ENCODE data around the gene TOR1AIP2. TPM values are rescaled to one million over a fixed set of nuclear protein-coding genes. Genes with fewer than 3 reads are reported as not detected.

The TOR1AIP2 gene
- total RNA-seq: 10 to 100 TPM; 63.3 to 72.9 TPM

DNA sequence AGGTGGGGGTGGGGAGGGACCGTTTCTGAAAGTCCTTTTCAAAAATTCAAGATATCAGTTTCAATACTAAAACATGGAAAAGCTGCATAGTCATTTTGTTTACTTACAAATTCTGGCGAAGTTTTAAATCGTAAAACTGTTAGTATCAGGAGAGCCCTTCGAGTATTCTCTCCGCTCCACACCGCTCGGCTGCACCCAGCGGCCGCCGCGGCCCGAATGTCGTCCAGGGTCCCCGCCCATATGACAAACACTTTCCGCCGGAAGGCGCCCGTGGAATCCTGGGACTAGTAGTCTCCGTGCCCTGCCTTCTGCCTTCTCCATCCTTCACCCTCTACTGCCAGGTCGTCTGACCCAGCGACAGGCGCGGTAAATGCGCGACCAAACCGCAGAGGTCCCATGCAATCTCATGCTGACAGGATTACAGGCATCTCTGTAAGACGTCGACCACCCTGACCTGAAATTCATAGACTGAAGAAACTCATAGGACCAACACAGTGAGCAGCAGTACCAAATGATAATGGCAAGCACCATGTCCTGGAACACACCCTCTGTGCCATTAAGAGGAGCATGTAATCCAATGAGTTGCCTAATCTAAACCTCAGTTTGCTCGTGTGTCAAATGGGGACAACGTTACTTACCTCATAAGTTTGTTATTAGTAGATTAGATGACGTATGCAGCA lies at the start of gene TOR1AIP2:
Gene TOR1AIP2 (minus strand): TSS at position 218 of the 680 bp plus-strand sequence. CDS start 25,138 bp downstream, outside the sequence.
- peak within 1 kb of the TSS; percentile 96 for H3K4me3 Mint-ChIP-seq
- peaks cover 64% of the 10 kb centered on the region for H3K36me3 Mint-ChIP-seq (ENCODE audit: low read depth)
- peak; percentile 78 for ATAC-seq (replicated peaks)
- H3K4me1 Mint-ChIP-seq: peaks cover 33% of the 10 kb centered on the region
- peak within 1 kb of the TSS; percentile 90 for H3K27ac Mint-ChIP-seq
- no peaks in the 10 kb centered on the region for H3K27me3 Mint-ChIP-seq
- H3K9me3 Mint-ChIP-seq: no peaks in the 10 kb centered on the region

DNA sequence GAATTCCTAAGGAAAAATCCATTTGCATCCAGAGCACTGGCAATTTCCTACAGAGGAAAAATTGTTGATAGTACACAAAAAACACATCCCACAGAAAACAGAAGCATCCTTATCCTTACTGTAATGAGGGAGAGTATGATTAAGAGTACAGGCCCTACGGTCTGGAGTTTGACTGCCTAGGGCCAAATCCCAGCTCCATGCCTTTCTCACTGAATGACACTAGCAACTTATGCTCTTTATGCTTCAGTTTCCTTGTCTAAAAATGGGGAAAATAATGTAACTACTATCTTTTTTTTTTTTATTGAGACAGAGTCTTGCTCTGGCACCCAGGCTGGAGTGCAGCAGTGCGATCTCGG lies 49.2 kb upstream of the TOR1AIP2 start:
- no peaks in the 10 kb centered on the region for H3K4me1 Mint-ChIP-seq
- no peak for ATAC-seq (replicated peaks)
- H3K9me3 Mint-ChIP-seq: no peaks in the 10 kb centered on the region
- no peaks in the 10 kb centered on the region for H3K27me3 Mint-ChIP-seq
- no peak overlapping the region for H3K27ac Mint-ChIP-seq
- H3K4me3 Mint-ChIP-seq: no peak overlapping the region
- peaks cover 3% of the 10 kb centered on the region for H3K36me3 Mint-ChIP-seq (ENCODE audit: low read depth)

DNA sequence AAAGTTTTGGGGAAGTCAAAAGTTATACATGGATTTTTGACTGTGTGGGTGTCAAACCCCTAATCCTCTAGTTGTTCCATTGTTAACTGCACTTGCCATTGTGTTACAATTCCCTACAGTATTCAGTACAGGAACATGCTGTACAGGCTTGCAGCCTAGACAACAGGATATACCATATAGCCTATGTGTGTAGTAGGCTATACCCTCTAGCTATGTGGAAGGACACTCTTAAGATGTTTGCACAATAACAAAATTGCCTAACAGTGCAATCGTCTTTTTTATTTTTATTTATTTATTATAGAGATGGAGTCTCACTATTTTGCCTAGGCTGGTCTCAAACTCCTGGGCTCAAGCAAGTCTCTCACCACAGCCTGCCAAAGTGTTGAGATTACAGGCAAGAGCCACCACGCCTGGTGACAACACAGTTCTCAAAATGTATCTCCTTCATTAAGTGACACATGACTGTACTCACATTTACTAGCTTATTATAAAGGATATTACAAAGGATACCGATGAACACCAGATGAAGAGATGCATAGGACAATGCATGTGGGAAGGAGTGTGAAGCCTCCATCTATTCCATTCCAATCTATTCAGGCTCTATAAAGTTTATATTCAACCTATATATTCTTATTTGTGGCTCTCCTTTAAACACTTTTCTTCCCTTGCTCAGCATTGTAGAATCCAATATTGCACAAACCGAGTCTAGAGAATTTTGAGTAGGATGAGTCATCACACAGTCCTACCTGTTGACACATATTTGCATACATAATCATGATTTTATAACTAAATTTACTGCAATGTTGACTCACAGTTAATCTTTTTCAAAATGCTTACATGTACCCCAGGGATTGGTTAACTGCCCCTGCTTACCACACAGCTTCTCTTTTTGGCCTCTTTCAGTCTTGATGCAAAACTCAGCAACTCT lies 48.6 kb upstream of the TOR1AIP2 start:
- H3K4me1 Mint-ChIP-seq: no peaks in the 10 kb centered on the region
- H3K27ac Mint-ChIP-seq: no peak overlapping the region
- H3K9me3 Mint-ChIP-seq: no peaks in the 10 kb centered on the region
- no peak overlapping the region for H3K4me3 Mint-ChIP-seq
- H3K36me3 Mint-ChIP-seq (ENCODE audit: low read depth): peaks cover 10% of the 10 kb centered on the region
- no peak for ATAC-seq (replicated peaks)
- H3K27me3 Mint-ChIP-seq: no peaks in the 10 kb centered on the region

GRCh38 chr1:179925302-179925701 lies 47.7 kb upstream of the TOR1AIP2 start:
- Mint-ChIP-seq H3K27me3 (no peaks in the 10 kb centered on the region), H3K4me3 (no peak overlapping the region), H3K4me1 (no peaks in the 10 kb centered on the region), H3K36me3 (ENCODE audit: low read depth) (peaks cover 19% of the 10 kb centered on the region), H3K27ac (no peak overlapping the region), H3K9me3 (no peaks in the 10 kb centered on the region)
- ATAC-seq (replicated peaks): no peak

DNA sequence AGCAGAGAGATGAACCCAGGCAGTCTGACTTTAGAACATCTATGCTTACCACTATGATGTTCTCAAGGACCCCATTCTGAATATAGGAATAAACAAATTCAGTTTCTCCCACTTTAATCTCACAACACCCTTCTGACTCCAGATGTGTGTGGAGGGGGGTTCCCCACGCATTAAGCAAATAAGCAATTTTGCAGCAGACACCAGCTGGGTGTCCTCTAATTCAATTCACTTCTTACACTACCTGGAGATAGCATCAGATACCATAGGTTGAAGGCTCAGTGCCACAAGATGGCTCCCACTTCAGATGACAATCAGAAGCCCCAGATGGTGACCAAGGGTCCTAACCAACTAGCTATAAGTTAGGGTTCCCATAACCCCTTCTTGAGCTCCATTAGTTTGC lies 46.7 kb upstream of the TOR1AIP2 start:
- Mint-ChIP-seq H3K4me1 (no peaks in the 10 kb centered on the region), H3K27me3 (no peaks in the 10 kb centered on the region), H3K4me3 (no peak overlapping the region), H3K36me3 (ENCODE audit: low read depth) (peaks cover 29% of the 10 kb centered on the region), H3K9me3 (no peaks in the 10 kb centered on the region), H3K27ac (no peak overlapping the region)
- no peak for ATAC-seq (replicated peaks)

DNA sequence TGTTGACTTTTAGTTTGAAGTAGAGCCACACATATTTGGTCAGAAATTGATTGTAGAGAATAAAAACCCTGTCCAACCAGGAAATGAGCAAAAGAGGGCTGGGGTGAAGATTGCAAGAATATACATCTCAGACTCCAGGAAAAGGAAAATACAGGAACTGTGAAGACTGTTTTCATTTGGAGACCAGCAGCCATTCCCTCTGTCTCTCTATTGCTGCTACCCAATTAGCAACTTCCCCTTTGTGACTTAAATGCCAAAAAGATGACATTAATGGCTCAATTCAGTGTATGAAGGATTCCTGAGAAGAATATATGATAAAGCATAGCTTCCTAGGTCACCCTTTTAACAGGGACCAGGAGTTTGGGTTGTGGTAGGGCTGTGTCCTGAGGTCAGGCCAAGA lies 45.4 kb upstream of the TOR1AIP2 start:
- peaks cover 41% of the 10 kb centered on the region for H3K36me3 Mint-ChIP-seq (ENCODE audit: low read depth)
- H3K4me1 Mint-ChIP-seq: peaks cover 4% of the 10 kb centered on the region
- H3K27me3 Mint-ChIP-seq: no peaks in the 10 kb centered on the region
- H3K9me3 Mint-ChIP-seq: no peaks in the 10 kb centered on the region
- no peak overlapping the region for H3K27ac Mint-ChIP-seq
- no peak for ATAC-seq (replicated peaks)
- no peak overlapping the region for H3K4me3 Mint-ChIP-seq

GRCh38 chr1:179921981-179922872 lies 44.6 kb upstream of the TOR1AIP2 start:
- Mint-ChIP-seq H3K36me3 (ENCODE audit: low read depth) (peaks cover 49% of the 10 kb centered on the region), H3K4me1 (peaks cover 9% of the 10 kb centered on the region), H3K4me3 (no peak overlapping the region), H3K27me3 (no peaks in the 10 kb centered on the region), H3K27ac (no peak overlapping the region), H3K9me3 (no peaks in the 10 kb centered on the region)
- ATAC-seq (replicated peaks): no peak

- H3K27me3 Mint-ChIP-seq: no peaks in the 10 kb centered on the region
- no peak overlapping the region for H3K27ac Mint-ChIP-seq
- ATAC-seq (replicated peaks): no peak
- H3K4me1 Mint-ChIP-seq: peaks cover 9% of the 10 kb centered on the region
- peaks cover 57% of the 10 kb centered on the region for H3K36me3 Mint-ChIP-seq (ENCODE audit: low read depth)
- H3K4me3 Mint-ChIP-seq: no peak overlapping the region
- no peaks in the 10 kb centered on the region for H3K9me3 Mint-ChIP-seq
These were observed 43.9 kb upstream of the TOR1AIP2 start for GRCh38 chr1:179921472-179921871.

GRCh38 chr1:179917601-179918429 lies 40.2 kb upstream of the TOR1AIP2 start:
- Mint-ChIP-seq H3K9me3 (no peaks in the 10 kb centered on the region), H3K36me3 (ENCODE audit: low read depth) (peaks cover 92% of the 10 kb centered on the region), H3K27me3 (no peaks in the 10 kb centered on the region), H3K4me3 (peak overlapping the region; percentile 13), H3K4me1 (peaks cover 9% of the 10 kb centered on the region), H3K27ac (peak overlapping the region; percentile 73)
- ATAC-seq (replicated peaks): peak; percentile 83

GRCh38 chr1:179911812-179912211 lies 34.2 kb upstream of the TOR1AIP2 start:
- Mint-ChIP-seq H3K9me3 (no peaks in the 10 kb centered on the region), H3K27ac (no peak overlapping the region), H3K4me1 (peaks cover 3% of the 10 kb centered on the region), H3K4me3 (no peak overlapping the region), H3K36me3 (ENCODE audit: low read depth) (peaks cover 96% of the 10 kb centered on the region), H3K27me3 (no peaks in the 10 kb centered on the region)
- no peak for ATAC-seq (replicated peaks)

- no peak overlapping the region for H3K4me3 Mint-ChIP-seq
- no peak for ATAC-seq (replicated peaks)
- peaks cover 3% of the 10 kb centered on the region for H3K4me1 Mint-ChIP-seq
- no peak overlapping the region for H3K27ac Mint-ChIP-seq
- peaks cover 96% of the 10 kb centered on the region for H3K36me3 Mint-ChIP-seq (ENCODE audit: low read depth)
- H3K27me3 Mint-ChIP-seq: no peaks in the 10 kb centered on the region
- no peaks in the 10 kb centered on the region for H3K9me3 Mint-ChIP-seq
These were observed 33.3 kb upstream of the TOR1AIP2 start for GRCh38 chr1:179910934-179911333.

DNA sequence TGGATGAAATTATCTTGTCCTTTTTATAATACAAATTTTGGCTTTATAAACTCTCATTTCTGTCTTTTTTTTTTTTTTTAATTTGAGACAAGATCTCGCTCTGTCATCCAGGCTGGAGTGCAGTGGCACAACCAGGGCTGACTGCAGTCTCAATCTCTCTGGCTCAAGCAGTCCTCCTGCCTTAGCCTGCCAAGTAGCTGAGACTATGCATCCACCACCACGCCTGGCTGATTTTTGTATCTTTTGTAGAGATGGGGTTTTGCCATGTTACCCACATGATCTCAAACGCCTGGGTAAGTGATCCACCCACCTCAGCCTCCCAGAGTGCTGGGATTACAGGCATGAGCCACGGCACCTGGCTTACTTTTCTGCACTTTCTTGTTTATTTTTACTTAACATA lies 12.0 kb upstream of the TOR1AIP2 start:
- Mint-ChIP-seq H3K36me3 (ENCODE audit: low read depth) (peaks cover 91% of the 10 kb centered on the region), H3K27ac (no peak overlapping the region), H3K4me3 (no peak overlapping the region), H3K9me3 (no peaks in the 10 kb centered on the region), H3K27me3 (no peaks in the 10 kb centered on the region), H3K4me1 (no peaks in the 10 kb centered on the region)
- no peak for ATAC-seq (replicated peaks)

- no peak overlapping the region for H3K4me3 Mint-ChIP-seq
- no peaks in the 10 kb centered on the region for H3K27me3 Mint-ChIP-seq
- peaks cover 4% of the 10 kb centered on the region for H3K4me1 Mint-ChIP-seq
- peaks cover 92% of the 10 kb centered on the region for H3K36me3 Mint-ChIP-seq (ENCODE audit: low read depth)
- H3K9me3 Mint-ChIP-seq: no peaks in the 10 kb centered on the region
- no peak overlapping the region for H3K27ac Mint-ChIP-seq
- no peak for ATAC-seq (replicated peaks)
These were observed 10.5 kb upstream of the TOR1AIP2 start for GRCh38 chr1:179888071-179888470.
